ENCODE data around the gene GPATCH2. TPM values are rescaled to one million over a fixed set of nuclear protein-coding genes. Genes with fewer than 3 reads are reported as not detected.

The GPATCH2 gene
- total RNA-seq, 1 experiment from 2014 or later: 11.3 TPM

- CTCF ChIA-PET: no interaction called here
- no peak for TF ChIP-seq TCF7L2 (IDR thresholded peaks at IDR 0.05; ENCODE audit: borderline replicate concordance, extremely low read depth, insufficient read depth, insufficient read length)
- TF ChIP-seq SIN3A (IDR thresholded peaks at IDR 0.05; ENCODE audit: low read depth): no peak
- no peak for TF ChIP-seq SP1 (IDR thresholded peaks at IDR 0.05; ENCODE audit: low read depth)
- Histone ChIP-seq H3K27ac (ENCODE audit: low read depth, low read length) (no peak overlapping the region), H3K36me3 (ENCODE audit: control insufficient read depth in 1 of 2, insufficient read depth in 2 of 2, low read length in 2 of 2) (no peaks in the 10 kb centered on the region), H3K4me1 (ENCODE audit: control insufficient read depth in 1 of 2, insufficient read depth in 2 of 2, low read length in 2 of 2) (no peaks in the 10 kb centered on the region), H3K4me3 (replicated peaks in 1 of 2; ENCODE audit: low read depth in 1 of 2, low read length in 2 of 2) (no peak overlapping the region), H3K27me3 (ENCODE audit: insufficient read depth, low read length) (no peaks in the 10 kb centered on the region), H3K79me2 (ENCODE audit: insufficient read depth, low read length) (no peaks in the 10 kb centered on the region), H4K20me1 (ENCODE audit: insufficient read depth) (no peaks in the 10 kb centered on the region), H3K9me2 (ENCODE audit: insufficient read depth) (no peaks in the 10 kb centered on the region), H3K9me3 (ENCODE audit: control insufficient read depth in 1 of 2, insufficient read depth in 1 of 2, low read depth in 1 of 2, low read length in 2 of 2) (no peaks in the 10 kb centered on the region), H2AFZ (ENCODE audit: low read depth, low read length, poor library complexity, severe bottlenecking) (no peak overlapping the region), H3K4me2 (ENCODE audit: low read length) (no peak overlapping the region), H3K9ac (ENCODE audit: low read length) (no peak overlapping the region)
- intact Hi-C loops (cut with micrococcal nuclease): no loop called here
- RAD21 ChIA-PET (ENCODE audit: low non-redundant PET in 1 of 2, low total read pairs in 2 of 2, uncharacterized antibody in 2 of 2, unreplicated experiment in 2 of 2): no interaction called here
- DNase-seq (ENCODE audit: low read depth, low spot score) (no peak), ATAC-seq (no peak)
- no TSS peak for BruUV-seq (replicated peaks)
- POLR2A ChIA-PET: no interaction called here
Measured at GRCh38 chr1:217525773-217526490, 105.0 kb downstream of the GPATCH2 start.

DNA sequence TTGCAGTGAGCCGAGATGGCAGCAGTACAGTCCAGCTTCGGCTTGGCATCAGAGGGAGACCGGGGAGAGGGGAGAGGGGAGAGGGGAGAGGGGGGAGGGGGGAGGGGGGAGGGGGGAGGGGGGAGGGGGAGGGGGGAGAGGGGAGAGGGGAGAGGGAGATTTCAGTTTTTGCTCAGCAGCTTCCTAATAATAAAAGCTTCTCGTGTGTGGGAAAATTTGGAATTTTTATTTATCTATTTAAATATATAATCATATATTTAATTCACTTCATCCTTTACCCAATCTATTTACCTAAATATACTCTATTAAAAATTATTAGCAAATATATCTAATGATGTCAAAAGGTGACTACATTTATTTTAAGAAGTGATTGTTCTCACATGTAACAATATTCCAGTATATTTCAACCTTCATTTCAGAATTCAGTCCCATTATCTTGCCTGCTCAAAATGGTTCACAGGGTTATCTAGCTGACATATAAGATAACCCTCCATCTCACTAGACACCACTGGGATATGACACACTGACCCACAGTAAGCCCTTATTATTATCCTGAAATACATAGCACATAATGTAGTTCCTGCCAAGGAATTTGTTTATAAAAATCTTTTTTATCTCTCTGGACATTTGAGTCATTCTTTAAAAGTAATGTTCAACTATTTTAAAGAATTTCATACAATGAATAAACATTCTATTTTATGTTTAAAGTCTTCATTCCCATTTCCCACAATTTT lies 105.9 kb downstream of the GPATCH2 start:
- Histone ChIP-seq H3K9ac (ENCODE audit: low read length) (no peak overlapping the region), H3K4me2 (ENCODE audit: low read length) (no peak overlapping the region), H2AFZ (ENCODE audit: low read depth, low read length, poor library complexity, severe bottlenecking) (no peak overlapping the region), H3K36me3 (ENCODE audit: control insufficient read depth in 1 of 2, insufficient read depth in 2 of 2, low read length in 2 of 2) (no peaks in the 10 kb centered on the region), H3K79me2 (ENCODE audit: insufficient read depth, low read length) (no peaks in the 10 kb centered on the region), H3K4me1 (ENCODE audit: control insufficient read depth in 1 of 2, insufficient read depth in 2 of 2, low read length in 2 of 2) (no peaks in the 10 kb centered on the region), H4K20me1 (ENCODE audit: insufficient read depth) (no peaks in the 10 kb centered on the region), H3K27me3 (ENCODE audit: insufficient read depth, low read length) (no peaks in the 10 kb centered on the region), H3K27ac (ENCODE audit: low read depth, low read length) (no peak overlapping the region), H3K9me2 (ENCODE audit: insufficient read depth) (no peaks in the 10 kb centered on the region), H3K9me3 (ENCODE audit: control insufficient read depth in 1 of 2, insufficient read depth in 1 of 2, low read depth in 1 of 2, low read length in 2 of 2) (no peaks in the 10 kb centered on the region), H3K4me3 (replicated peaks in 1 of 2; ENCODE audit: low read depth in 1 of 2, low read length in 2 of 2) (no peak overlapping the region)
- ATAC-seq (no peak), DNase-seq (ENCODE audit: low read depth, low spot score) (no peak)
- CTCF ChIA-PET: no interaction called here
- intact Hi-C loops (cut with micrococcal nuclease): no loop called here
- POLR2A ChIA-PET: no interaction called here
- no TSS peak for BruUV-seq (replicated peaks)
- RAD21 ChIA-PET (ENCODE audit: low non-redundant PET in 1 of 2, low total read pairs in 2 of 2, uncharacterized antibody in 2 of 2, unreplicated experiment in 2 of 2): no interaction called here
- TF ChIP-seq EGR1 (IDR thresholded peaks at IDR 0.05; ENCODE audit: low read depth) (no peak), ZNF274 (IDR thresholded peaks at IDR 0.05; ENCODE audit: low read depth, low read length) (no peak), EZH2phosphoT487 (IDR thresholded peaks at IDR 0.05; ENCODE audit: borderline replicate concordance) (no peak), ELF1 (IDR thresholded peaks at IDR 0.05; ENCODE audit: borderline replicate concordance, low read depth) (no peak), POLR2AphosphoS5 (IDR thresholded peaks at IDR 0.05; ENCODE audit: low read depth, low read length) (no peak), YY1 (IDR thresholded peaks at IDR 0.05; ENCODE audit: extremely low read depth, insufficient replicate concordance, low read depth, low read length) (no peak), SRF (IDR thresholded peaks at IDR 0.05; ENCODE audit: low read depth) (no peak), TCF7L2 (IDR thresholded peaks at IDR 0.05; ENCODE audit: borderline replicate concordance, extremely low read depth, insufficient read depth, insufficient read length) (no peak), RAD21 (IDR thresholded peaks at IDR 0.05; ENCODE audit: low read depth) (no peak), REST (IDR thresholded peaks at IDR 0.05; ENCODE audit: low read depth) (no peak)
- TF ChIP-seq, protein P1, sequence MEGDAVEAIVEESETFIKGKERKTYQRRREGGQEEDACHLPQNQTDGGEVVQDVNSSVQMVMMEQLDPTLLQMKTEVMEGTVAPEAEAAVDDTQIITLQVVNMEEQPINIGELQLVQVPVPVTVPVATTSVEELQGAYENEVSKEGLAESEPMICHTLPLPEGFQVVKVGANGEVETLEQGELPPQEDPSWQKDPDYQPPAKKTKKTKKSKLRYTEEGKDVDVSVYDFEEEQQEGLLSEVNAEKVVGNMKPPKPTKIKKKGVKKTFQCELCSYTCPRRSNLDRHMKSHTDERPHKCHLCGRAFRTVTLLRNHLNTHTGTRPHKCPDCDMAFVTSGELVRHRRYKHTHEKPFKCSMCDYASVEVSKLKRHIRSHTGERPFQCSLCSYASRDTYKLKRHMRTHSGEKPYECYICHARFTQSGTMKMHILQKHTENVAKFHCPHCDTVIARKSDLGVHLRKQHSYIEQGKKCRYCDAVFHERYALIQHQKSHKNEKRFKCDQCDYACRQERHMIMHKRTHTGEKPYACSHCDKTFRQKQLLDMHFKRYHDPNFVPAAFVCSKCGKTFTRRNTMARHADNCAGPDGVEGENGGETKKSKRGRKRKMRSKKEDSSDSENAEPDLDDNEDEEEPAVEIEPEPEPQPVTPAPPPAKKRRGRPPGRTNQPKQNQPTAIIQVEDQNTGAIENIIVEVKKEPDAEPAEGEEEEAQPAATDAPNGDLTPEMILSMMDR (IDR thresholded peaks at IDR 0.05 in 2 of 3, conservative IDR thresholded peaks at IDR 0.05 in 1 of 3; ENCODE audit: borderline replicate concordance in 1 of 3, insufficient read depth in 1 of 3, low read depth in 2 of 3, low read length in 2 of 3): no peak
